ENCODE measurements around the gene ZNF436.

ZNF436 gene

GRCh38 chr1:23369335-23370013 lies at the start of gene ZNF436:
ZNF436 (minus strand) TSS chr1:23369836; CDS start chr1:23368005, 1,831 bp downstream.
- peak; percentile 95 for DNase-seq

DNA sequence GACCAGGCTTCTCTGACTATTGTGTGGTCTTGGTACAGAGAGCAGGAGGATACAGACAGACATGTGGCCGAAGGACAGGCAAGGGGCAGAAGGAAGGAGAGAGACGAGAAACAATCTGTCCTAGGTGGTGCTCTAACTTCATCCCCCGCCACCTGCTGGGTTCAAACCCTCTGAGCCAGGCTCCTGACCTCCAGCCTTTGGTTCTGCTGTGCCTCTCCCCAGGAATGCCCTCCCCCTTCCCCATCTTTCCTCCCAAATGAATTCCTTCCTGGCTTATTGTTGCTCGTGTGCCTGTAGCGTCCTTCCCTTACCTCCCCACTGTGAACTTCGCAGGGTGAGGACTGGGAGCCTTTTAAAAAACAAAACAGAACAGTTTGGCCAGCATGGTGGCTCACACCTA lies 49.5 kb upstream of the ZNF436 start:
- DNase-seq = no peak

DNA sequence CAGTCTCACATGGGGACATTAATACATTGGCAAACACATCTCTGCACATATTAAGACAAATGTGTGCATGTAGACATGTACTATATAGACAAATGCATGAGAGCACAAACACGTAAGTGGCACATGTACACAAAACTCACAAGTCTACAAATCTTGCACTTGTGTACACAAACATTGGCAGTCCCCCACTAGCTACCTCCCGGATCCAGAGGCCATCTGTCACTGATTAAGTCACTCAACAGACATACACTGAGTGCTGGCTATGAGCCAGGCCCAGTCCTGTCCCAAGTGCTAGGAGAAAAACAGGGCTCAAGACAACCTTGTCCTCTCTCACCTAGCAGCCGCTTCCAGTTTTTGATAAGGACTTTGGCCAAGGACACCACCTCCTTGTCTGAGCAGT lies 47.9 kb upstream of the ZNF436 start:
- DNase-seq = peak; percentile 40

DNA sequence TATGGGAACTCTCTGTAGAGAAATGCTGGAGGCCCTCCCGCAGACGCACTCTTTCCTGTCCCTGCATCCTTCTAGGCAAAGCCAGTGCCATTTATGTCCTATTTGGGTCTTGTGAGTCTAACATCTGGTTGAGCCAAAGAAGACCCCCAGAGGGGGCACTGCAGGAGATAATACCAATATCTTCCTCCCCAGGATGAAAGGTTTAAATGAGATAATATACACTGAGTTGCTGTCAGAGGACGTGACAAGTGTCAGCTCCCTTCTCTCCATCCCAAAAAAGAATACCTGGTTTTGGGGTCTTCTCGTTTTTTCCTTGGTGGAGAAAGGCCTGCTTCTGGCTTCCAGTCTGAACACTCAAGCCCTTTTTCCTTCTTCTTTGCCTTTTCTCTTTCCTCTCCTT lies 47.3 kb upstream of the ZNF436 start:
- DNase-seq = no peak

DNA sequence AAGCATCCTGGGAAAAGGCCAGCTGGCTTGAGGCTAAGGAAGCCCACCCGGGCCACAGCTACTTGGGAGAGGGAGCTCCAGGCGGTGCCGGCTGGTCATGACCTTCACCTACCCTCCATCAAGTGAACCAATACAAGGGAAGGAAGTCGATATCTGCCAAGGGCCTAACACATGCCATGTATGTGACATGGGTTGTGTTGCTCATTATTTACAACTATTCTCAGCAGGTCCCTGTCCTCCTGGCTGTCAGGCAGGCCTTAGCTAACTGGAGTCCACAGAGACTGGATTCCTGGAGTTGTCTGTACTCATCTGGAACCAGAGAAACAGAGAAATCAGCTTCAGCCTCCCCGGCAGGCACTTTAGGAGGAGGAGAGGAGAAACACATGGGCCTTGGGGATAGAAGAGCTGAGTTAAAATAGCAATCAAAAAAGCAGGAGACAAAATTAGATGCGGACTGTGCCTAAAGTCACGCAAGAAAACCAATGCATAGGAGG lies 39.2 kb upstream of the ZNF436 start:
- no peak for DNase-seq

DNA sequence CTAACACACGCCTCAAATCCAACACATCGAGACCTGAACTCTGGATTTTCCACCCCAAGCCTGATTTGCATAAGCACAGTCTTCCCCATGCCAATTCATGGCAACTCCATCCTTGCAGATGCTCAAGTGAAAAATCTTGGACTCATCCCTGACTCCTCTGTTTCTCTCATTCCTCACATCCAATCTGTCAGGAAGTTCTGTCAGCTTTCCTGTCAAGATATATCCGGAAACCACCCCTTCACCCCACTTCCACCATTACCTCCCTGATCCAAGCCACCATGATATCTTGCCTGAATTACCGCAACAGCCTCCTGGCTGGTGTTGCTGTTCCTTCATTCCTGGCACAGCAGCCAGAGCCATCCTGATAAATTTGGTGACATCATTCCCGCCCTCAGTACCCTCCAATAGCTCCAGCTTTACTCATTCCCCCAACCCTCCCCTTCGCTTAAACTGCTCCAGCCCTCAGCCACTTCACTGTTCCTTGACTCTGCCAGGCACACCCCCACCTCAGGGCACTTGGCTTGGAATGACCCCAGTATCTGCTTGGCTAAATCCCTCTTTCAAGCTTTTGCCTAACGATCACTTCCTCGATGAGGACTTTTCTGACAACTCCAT lies 37.5 kb upstream of the ZNF436 start:
- no peak for DNase-seq

DNA sequence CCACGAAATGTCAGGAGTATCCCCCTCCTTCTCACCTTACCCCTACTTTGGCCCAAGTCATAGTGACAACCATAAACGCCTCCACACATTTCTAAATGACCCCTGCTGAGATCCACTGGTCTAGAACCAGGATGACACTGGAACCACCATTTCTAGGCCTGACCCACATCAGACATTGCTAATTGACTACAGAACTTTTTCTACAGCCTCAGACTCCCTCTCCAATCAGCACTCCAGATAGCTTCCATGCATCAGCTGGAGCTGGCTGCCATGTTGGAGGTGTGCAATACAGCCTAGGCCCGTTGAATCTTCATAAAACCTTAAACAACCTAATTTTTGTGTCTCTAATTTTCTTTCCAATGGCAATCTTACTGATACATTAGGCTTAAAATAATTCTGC lies 36.3 kb upstream of the ZNF436 start:
- no peak for DNase-seq

- peak; percentile 99 for DNase-seq
Observed at GRCh38 chr1:23403735-23404486, 34.3 kb upstream of the ZNF436 start.

DNA sequence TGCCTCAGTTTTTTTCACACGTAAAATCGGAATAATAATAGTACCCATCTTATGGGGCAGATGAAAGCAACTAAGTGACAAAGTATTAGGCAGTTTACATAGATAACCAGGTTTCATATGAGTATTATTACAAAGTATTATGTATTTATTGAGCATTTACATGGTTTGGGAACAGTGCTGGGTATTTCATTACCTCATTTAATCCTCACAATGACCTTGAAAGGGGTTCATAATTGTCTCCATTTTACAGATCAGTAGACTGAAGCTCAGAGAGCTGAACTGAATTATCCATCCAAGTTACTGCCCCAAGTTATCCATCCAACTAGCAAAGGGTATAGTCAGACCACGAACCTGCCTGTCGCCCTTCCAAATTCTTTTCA lies 33.7 kb upstream of the ZNF436 start:
- no peak for DNase-seq

GRCh38 chr1:23403038-23403336 lies 33.4 kb upstream of the ZNF436 start:
- DNase-seq = no peak

- no peak for DNase-seq
Observed at GRCh38 chr1:23402286-23403037, 32.8 kb upstream of the ZNF436 start.

GRCh38 chr1:23401313-23401712 lies 31.7 kb upstream of the ZNF436 start:
- DNase-seq = no peak

GRCh38 chr1:23400324-23401114 lies 30.9 kb upstream of the ZNF436 start:
- no peak for DNase-seq

DNA sequence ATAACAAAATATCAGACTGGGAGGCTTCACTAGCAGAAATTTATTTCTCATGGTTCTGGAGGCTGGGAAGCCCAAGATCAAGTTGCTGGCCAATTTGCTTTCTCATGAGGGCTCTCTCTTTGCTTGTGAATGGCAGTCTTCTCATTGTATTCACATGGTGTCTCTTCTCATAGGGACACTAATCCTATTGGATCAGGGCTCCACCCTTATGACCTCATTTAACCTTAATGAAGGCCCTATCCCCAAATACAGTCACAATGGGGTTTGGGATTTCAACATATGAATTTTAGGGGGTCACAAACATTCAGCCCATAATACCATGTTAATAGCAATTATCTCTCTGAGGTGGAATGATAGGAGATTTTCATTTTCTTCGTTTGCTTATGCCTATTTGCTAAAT lies 29.6 kb upstream of the ZNF436 start:
- no peak for DNase-seq

DNA sequence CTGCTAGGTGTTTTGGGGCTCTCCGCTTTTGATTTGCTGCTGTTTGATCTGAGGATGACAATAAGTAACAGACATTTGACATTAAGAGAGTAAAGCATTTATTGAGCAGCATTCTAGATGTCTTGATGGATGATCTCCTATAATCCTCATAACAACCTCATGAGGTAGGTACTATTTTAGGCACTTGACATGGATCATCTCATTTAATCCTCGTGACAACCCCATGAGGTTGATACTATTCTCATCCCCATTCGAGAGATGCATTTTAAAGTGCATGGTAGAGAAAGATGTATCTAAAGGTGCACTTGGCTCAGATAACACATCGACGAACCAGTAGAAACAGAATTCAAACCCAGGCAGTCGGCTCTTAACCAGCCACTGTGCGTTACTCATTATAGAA lies 28.3 kb upstream of the ZNF436 start:
- DNase-seq = no peak

DNA sequence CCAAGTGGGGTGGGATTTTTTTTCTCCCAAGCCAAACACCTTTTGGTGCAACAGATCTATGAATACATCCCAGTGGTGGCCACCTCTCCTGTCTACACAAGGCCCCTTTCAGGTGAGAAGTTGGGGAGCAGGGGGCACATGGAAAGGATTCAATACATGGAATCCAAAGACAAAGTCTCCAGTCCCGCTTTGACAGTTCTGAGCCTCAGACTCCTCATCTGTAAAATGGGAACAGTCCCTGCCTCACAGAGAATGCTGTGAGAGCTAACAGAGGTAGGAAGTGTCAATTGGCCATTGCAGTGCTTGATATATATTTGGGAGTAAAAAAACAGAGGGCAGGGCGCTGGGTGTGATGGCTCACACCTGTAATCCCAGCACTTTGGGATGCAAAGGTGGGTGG lies 26.7 kb upstream of the ZNF436 start:
- no peak for DNase-seq

- DNase-seq = no peak
Observed at GRCh38 chr1:23395849-23396248, 26.2 kb upstream of the ZNF436 start.

GRCh38 chr1:23395154-23395724 lies 25.6 kb upstream of the ZNF436 start:
- DNase-seq = no peak

GRCh38 chr1:23394684-23395083 lies 25.0 kb upstream of the ZNF436 start:
- DNase-seq = no peak

- DNase-seq = no peak
Observed at GRCh38 chr1:23394181-23394580, 24.5 kb upstream of the ZNF436 start.

- no peak for DNase-seq
Observed at GRCh38 chr1:23393706-23394105, 24.1 kb upstream of the ZNF436 start.

DNA sequence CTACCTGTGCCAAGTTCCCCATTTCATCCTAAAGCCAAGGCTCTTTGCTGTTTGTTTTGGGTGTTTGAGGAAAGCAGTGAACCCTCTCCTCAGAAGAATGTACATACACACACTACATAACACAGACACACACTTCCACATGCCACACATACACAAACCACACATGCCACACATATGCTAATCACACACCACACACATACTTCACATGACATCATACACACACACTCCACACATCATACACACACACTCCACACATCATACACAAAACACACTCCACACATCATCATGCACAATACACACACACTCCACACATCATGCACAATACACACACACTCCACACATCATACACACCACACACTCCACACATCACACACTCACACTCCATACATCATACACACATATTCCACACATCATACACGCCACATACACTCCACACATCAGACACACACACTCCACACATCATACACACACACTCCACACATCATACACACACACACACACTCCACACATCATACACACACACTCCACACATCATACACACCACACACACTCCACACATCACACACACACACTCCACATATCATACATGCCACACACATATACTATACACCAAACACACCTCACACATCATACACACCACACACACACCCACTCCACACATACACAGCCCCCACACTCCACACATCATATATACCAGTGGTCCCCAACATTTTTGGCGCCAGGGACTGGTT lies 22.7 kb upstream of the ZNF436 start:
- no peak for DNase-seq

Data from DMS79 treated with DMSO at 0.1 percent for 48 hours (cell line).